Activated T-cell treated with anti-CD3 and anti-CD28 coated beads, Interleukin-2, amount 50 U/mL, for 48 hours (primary cell): ENCODE data around the gene NRG3.
"Not testable (repeated sequence)": the region's sequence is repeated elsewhere in the genome, so short reads cannot be mapped to it uniquely, and the experiment has no call there.

Experiments used
- DNase-seq, 2 experiments: peaks; one replicate each; pipeline ENCODE4 v3.0.0-alpha.2; 2020

NRG3 gene

GRCh38 chr10:82308641-82309040 lies 433.6 kb downstream of the NRG3 start:
- no peak for DNase-seq

GRCh38 chr10:82310839-82311238 lies 435.8 kb downstream of the NRG3 start:
- DNase-seq: no peak

GRCh38 chr10:82313401-82313800 lies 438.4 kb downstream of the NRG3 start:
- no peak for DNase-seq

GRCh38 chr10:82318534-82318933 lies 443.5 kb downstream of the NRG3 start:
- DNase-seq: no peak

- no peak for DNase-seq
Measured at GRCh38 chr10:82319074-82319473, 444.1 kb downstream of the NRG3 start.

GRCh38 chr10:82319562-82319961 lies 444.6 kb downstream of the NRG3 start:
- DNase-seq: no peak

- DNase-seq: no peak
Measured at GRCh38 chr10:82321724-82322123, 446.7 kb downstream of the NRG3 start.

GRCh38 chr10:82331716-82332115 lies 456.7 kb downstream of the NRG3 start:
- DNase-seq: no peak

GRCh38 chr10:82335831-82336230 lies 460.8 kb downstream of the NRG3 start:
- no peak for DNase-seq

GRCh38 chr10:82340166-82340565 lies 465.2 kb downstream of the NRG3 start:
- no peak for DNase-seq

GRCh38 chr10:82349590-82349989 lies 474.6 kb downstream of the NRG3 start:
- not testable (repeated sequence) for DNase-seq

- DNase-seq: no peak
Measured at GRCh38 chr10:82353381-82353780, 478.4 kb downstream of the NRG3 start.

- no peak for DNase-seq
Measured at GRCh38 chr10:82358486-82359099, 483.6 kb downstream of the NRG3 start.

GRCh38 chr10:82361256-82361655 lies 486.3 kb downstream of the NRG3 start:
- no peak for DNase-seq

- no peak for DNase-seq
Measured at GRCh38 chr10:82377608-82378007, 502.6 kb downstream of the NRG3 start.

- no peak for DNase-seq
Measured at GRCh38 chr10:82378146-82378545, 503.2 kb downstream of the NRG3 start.

- no peak for DNase-seq
Measured at GRCh38 chr10:82383350-82383749, 508.4 kb downstream of the NRG3 start.

- DNase-seq: no peak
Measured at GRCh38 chr10:82390866-82391658, 516.1 kb downstream of the NRG3 start.

- DNase-seq: no peak
Measured at GRCh38 chr10:82391971-82392370, 517.0 kb downstream of the NRG3 start.

GRCh38 chr10:82392533-82392932 lies 517.5 kb downstream of the NRG3 start:
- no peak for DNase-seq

GRCh38 chr10:82394122-82394521 lies 519.1 kb downstream of the NRG3 start:
- DNase-seq: no peak

GRCh38 chr10:82394987-82395386 lies 520.0 kb downstream of the NRG3 start:
- DNase-seq: no peak

- no peak for DNase-seq
Measured at GRCh38 chr10:82396886-82397285, 521.9 kb downstream of the NRG3 start.

GRCh38 chr10:82397854-82398253 lies 522.9 kb downstream of the NRG3 start:
- no peak for DNase-seq

GRCh38 chr10:82399850-82400249 lies 524.9 kb downstream of the NRG3 start:
- no peak for DNase-seq
